H9 (cell line): Measurements from ENCODE around the gene RELCH. TPM values are rescaled to one million over a fixed set of nuclear protein-coding genes. Genes with fewer than 3 reads are reported as not detected.

Source experiments
- DNase-seq: peaks from one replicate; pipeline ENCODE4 v3.0.0-alpha.2; 2017
- H2AFZ ChIP-seq: one replicate; pipeline ENCODE4 v1.6.1; 2013; ENCODE audit warnings: mild to moderate bottlenecking, low read length, control low read depth, moderate library complexity
- H2AK5ac ChIP-seq: 2 replicates; pipeline ENCODE4 v1.6.1; 2013; ENCODE audit warnings: low read length, control low read depth, mixed read lengths; ENCODE audit not compliant: insufficient read length
- H2BK120ac ChIP-seq: one replicate; pipeline ENCODE4 v1.6.1; 2013; ENCODE audit warnings: low read depth, mild to moderate bottlenecking, low read length, control low read depth, inconsistent platforms; ENCODE audit not compliant: poor library complexity, severe bottlenecking
- H2BK12ac ChIP-seq: 2 replicates; pipeline ENCODE4 v1.6.1; 2013; ENCODE audit warnings: low read length, control low read depth, mixed read lengths, low read depth; ENCODE audit not compliant: insufficient read length
- H2BK15ac ChIP-seq: 2 replicates; pipeline ENCODE4 v1.6.1; 2013; ENCODE audit warnings: low read depth, low read length, control low read depth
- H2BK20ac ChIP-seq: one replicate; pipeline ENCODE4 v1.6.1; 2013; ENCODE audit warnings: low read depth, mild to moderate bottlenecking, low read length, control low read depth, inconsistent platforms; ENCODE audit not compliant: poor library complexity, severe bottlenecking
- H2BK5ac ChIP-seq: 2 replicates; pipeline ENCODE4 v1.6.1; 2013; ENCODE audit warnings: low read length, control low read depth, mixed read lengths; ENCODE audit not compliant: insufficient read length
- H3K14ac ChIP-seq: 2 replicates; pipeline ENCODE4 v1.6.1; 2013; ENCODE audit warnings: low read length, control low read depth; ENCODE audit not compliant: insufficient read depth
- H3K18ac ChIP-seq: 2 replicates; pipeline ENCODE4 v1.6.1; 2013; ENCODE audit warnings: low read depth, mild to moderate bottlenecking, mixed read lengths, low read length, control low read depth; ENCODE audit not compliant: insufficient read length
- H3K23ac ChIP-seq: 2 replicates; pipeline ENCODE4 v1.6.1; 2013; ENCODE audit warnings: low read length, control low read depth, mixed read lengths, low read depth; ENCODE audit not compliant: insufficient read length
- H3K23me2 ChIP-seq: 2 replicates; pipeline ENCODE4 v1.6.1; 2013; ENCODE audit warnings: low read depth, mild to moderate bottlenecking, mixed read lengths, low read length, control low read depth; ENCODE audit not compliant: insufficient read length, poor library complexity, severe bottlenecking
- H3K27ac ChIP-seq: 2 replicates; pipeline ENCODE4 v1.5.1; 2013; ENCODE audit warnings: low read length, control low read depth, mixed read lengths, low read depth; ENCODE audit not compliant: insufficient read length
- H3K27me3 ChIP-seq: 2 replicates; pipeline ENCODE4 v1.6.1; 2013; ENCODE audit warnings: low read length, control low read depth, inconsistent platforms; ENCODE audit not compliant: insufficient read depth
- H3K4ac ChIP-seq: 2 replicates; pipeline ENCODE4 v1.6.1; 2013; ENCODE audit warnings: low read depth, mild to moderate bottlenecking, control low read depth, inconsistent platforms, low read length, moderate library complexity
- H3K4me1 ChIP-seq: 2 replicates; pipeline ENCODE4 v1.6.1; 2013; ENCODE audit warnings: low read length, control low read depth, inconsistent platforms; ENCODE audit not compliant: insufficient read depth
- H3K4me2 ChIP-seq: 2 replicates; pipeline ENCODE4 v1.6.1; 2013; ENCODE audit warnings: low read length, control low read depth, mixed read lengths; ENCODE audit not compliant: insufficient read length, insufficient read depth
- H3K56ac ChIP-seq: 2 replicates; pipeline ENCODE4 v1.6.1; 2013; ENCODE audit warnings: low read depth, mild to moderate bottlenecking, mixed read lengths, low read length, control low read depth; ENCODE audit not compliant: insufficient read length
- H3K79me1 ChIP-seq: 2 replicates; pipeline ENCODE4 v1.6.1; 2013; ENCODE audit warnings: low read depth, mild to moderate bottlenecking, moderate library complexity, low read length, control low read depth, inconsistent platforms; ENCODE audit not compliant: insufficient read depth, poor library complexity, severe bottlenecking
- H3K79me2 ChIP-seq: 2 replicates; pipeline ENCODE4 v1.6.1; 2013; ENCODE audit warnings: low read length, control low read depth, inconsistent platforms; ENCODE audit not compliant: insufficient read depth
- H3K9ac ChIP-seq: 2 replicates; pipeline ENCODE4 v1.6.1; 2013; ENCODE audit warnings: low read length, control low read depth, mixed read lengths; ENCODE audit not compliant: insufficient read length; ENCODE audit errors: extremely low read depth
- H3K9me3 ChIP-seq: one replicate; pipeline ENCODE4 v1.6.1; 2013; ENCODE audit warnings: low read depth, low read length, inconsistent platforms; ENCODE audit not compliant: control insufficient read depth
- H3T11ph ChIP-seq: one replicate; pipeline ENCODE4 v1.6.1; 2013; ENCODE audit warnings: mild to moderate bottlenecking, low read length, control low read depth, inconsistent platforms
- H4K20me1 ChIP-seq: one replicate; pipeline ENCODE4 v1.6.1; 2013; ENCODE audit not compliant: control insufficient read depth, insufficient read length, insufficient read depth
- H4K5ac ChIP-seq: 2 replicates; pipeline ENCODE4 v1.6.1; 2013; ENCODE audit warnings: low read depth, mild to moderate bottlenecking, mixed read lengths, low read length, control low read depth; ENCODE audit not compliant: insufficient read length
- H4K8ac ChIP-seq: replicated peaks from 2 replicates; pipeline ENCODE4 v1.6.1; 2013; ENCODE audit warnings: low read length, control low read depth, mixed read lengths, low read depth; ENCODE audit not compliant: insufficient read length
- H4K91ac ChIP-seq: 2 replicates; pipeline ENCODE4 v1.6.1; 2013; ENCODE audit warnings: low read depth, mild to moderate bottlenecking, moderate library complexity, mixed read lengths, low read length, control low read depth; ENCODE audit not compliant: insufficient read length
- H3K27ac Mint-ChIP-seq, 3 experiments: 2 replicates in 2 of 3; 3 replicates in 1 of 3; pipeline ENCODE4 v1.8.0; 2020 to 2021; ENCODE audit warnings: mixed read lengths in 3 of 3, mild to moderate bottlenecking in 1 of 3, moderate library complexity in 1 of 3
- H3K27me3 Mint-ChIP-seq: 2 replicates; pipeline ENCODE4 v1.8.0; 2021; ENCODE audit warnings: low read depth, mild to moderate bottlenecking, moderate library complexity, mixed read lengths
- H3K36me3 Mint-ChIP-seq, 3 experiments: 2 replicates in 2 of 3; 3 replicates in 1 of 3; pipeline ENCODE4 v1.8.0; 2020 to 2021; ENCODE audit warnings: low read depth in 3 of 3, mixed read lengths in 3 of 3; ENCODE audit not compliant: insufficient read depth in 1 of 3
- H3K4me1 Mint-ChIP-seq, 2 experiments: 2 replicates each; pipeline ENCODE4 v1.8.0; 2020; ENCODE audit warnings: mixed read lengths in 2 of 2
- H3K4me3 Mint-ChIP-seq, 2 experiments: 2 replicates in 1 of 2; 3 replicates in 1 of 2; pipeline ENCODE4 v1.8.0; 2020 to 2021; ENCODE audit warnings: mild to moderate bottlenecking in 2 of 2, mixed read lengths in 2 of 2, moderate library complexity in 1 of 2
- H3K9me3 Mint-ChIP-seq, 2 experiments: 2 replicates in 1 of 2; 3 replicates in 1 of 2; pipeline ENCODE4 v1.8.0; 2020; ENCODE audit warnings: mild to moderate bottlenecking in 2 of 2, mixed read lengths in 2 of 2, moderate library complexity in 1 of 2
- CTCF ChIP-seq: fragments of 200-600 bp; sonication (generic); conservative IDR thresholded peaks from 3 replicates; pipeline ENCODE4 v1.8.0; 2021; ENCODE audit warnings: antibody characterized with exemption, mild to moderate bottlenecking
- WGBS: extraction: QIAGEN DNeasy Blood & Tissue Kit; methylation state at CpG from one replicate; pipeline ENCODE4 v1.1.7; 2013; ENCODE audit warnings: missing lambda C conversion rate, low lambda C conversion rate, mixed read lengths; ENCODE audit not compliant: insufficient read length; ENCODE audit errors: extremely low coverage; 5-methylcytosine and 5-hydroxymethylcytosine counted together
- total RNA-seq: library from RNA; stranded (reverse); gene quantifications from 2 replicates; pipeline ENCODE4 v1.2.1, GENCODE V29; 2021

The RELCH gene
- total RNA-seq, 1 experiment from 2014 or later: 32.3 TPM

- no peak overlapping the region for H4K5ac ChIP-seq
- Mint-ChIP-seq H3K27ac (peak overlapping the region in 1 of 3 experiments; percentile 59; a peak in 2 of 7 replicates), H3K4me3 (no peak overlapping the region), H3K36me3 (no peaks in the 10 kb centered on the region; a peak in 1 of 7 replicates), H3K27me3 (peaks cover 43% of the 10 kb centered on the region), H3K4me1 (peaks cover 31 to 55% of the 10 kb centered on the region in 2 experiments), H3K9me3 (no peaks in the 10 kb centered on the region)
- no peaks in the 10 kb centered on the region for H3K79me1 ChIP-seq
- H2AFZ ChIP-seq: no peak overlapping the region
- H2BK120ac ChIP-seq: no peak overlapping the region
- DNase-seq: no peak
- no peak overlapping the region for H3K56ac ChIP-seq
- no peak overlapping the region for H2BK5ac ChIP-seq
- WGBS: no CpG with 5 or more reads among the region's 7 CpGs
- peaks cover 8% of the 10 kb centered on the region; the same call in 1 of the 2 replicates for H3K4me1 ChIP-seq
- TF ChIP-seq CTCF: no peak
- H3K9ac ChIP-seq: no peak overlapping the region
- peaks cover 10% of the 10 kb centered on the region for H3K23me2 ChIP-seq
- no peak overlapping the region for H4K8ac ChIP-seq
- H2AK5ac ChIP-seq: no peak overlapping the region
- H3K79me2 ChIP-seq: no peaks in the 10 kb centered on the region
- H4K20me1 ChIP-seq: no peaks in the 10 kb centered on the region
- H3K9me3 ChIP-seq: no peaks in the 10 kb centered on the region
- H3K18ac ChIP-seq: no peak overlapping the region
- no peak overlapping the region for H3T11ph ChIP-seq
- no peak overlapping the region for H2BK15ac ChIP-seq
- H2BK20ac ChIP-seq: no peak overlapping the region
- no peak overlapping the region for H4K91ac ChIP-seq
- no peak overlapping the region for H3K14ac ChIP-seq
- peaks cover 10% of the 10 kb centered on the region; the same call in 1 of the 2 replicates for H3K27me3 ChIP-seq
- H2BK12ac ChIP-seq: no peak overlapping the region
- no peak overlapping the region for H3K23ac ChIP-seq
- H3K4ac ChIP-seq: no peak overlapping the region
- no peak overlapping the region for H3K4me2 ChIP-seq
- no peak overlapping the region for H3K27ac ChIP-seq
Observed at GRCh38 chr18:62330650-62331049, 143.6 kb downstream of the RELCH start.
